Superior temporal gyrus (tissue), 1 donor: ENCODE measurements around the gene RTP5.

Experiments
- DNase-seq: peaks from one replicate; pipeline ENCODE4 v3.0.0-alpha.2; 2016; ENCODE audit errors: extremely low spot score

Gene RTP5

DNA sequence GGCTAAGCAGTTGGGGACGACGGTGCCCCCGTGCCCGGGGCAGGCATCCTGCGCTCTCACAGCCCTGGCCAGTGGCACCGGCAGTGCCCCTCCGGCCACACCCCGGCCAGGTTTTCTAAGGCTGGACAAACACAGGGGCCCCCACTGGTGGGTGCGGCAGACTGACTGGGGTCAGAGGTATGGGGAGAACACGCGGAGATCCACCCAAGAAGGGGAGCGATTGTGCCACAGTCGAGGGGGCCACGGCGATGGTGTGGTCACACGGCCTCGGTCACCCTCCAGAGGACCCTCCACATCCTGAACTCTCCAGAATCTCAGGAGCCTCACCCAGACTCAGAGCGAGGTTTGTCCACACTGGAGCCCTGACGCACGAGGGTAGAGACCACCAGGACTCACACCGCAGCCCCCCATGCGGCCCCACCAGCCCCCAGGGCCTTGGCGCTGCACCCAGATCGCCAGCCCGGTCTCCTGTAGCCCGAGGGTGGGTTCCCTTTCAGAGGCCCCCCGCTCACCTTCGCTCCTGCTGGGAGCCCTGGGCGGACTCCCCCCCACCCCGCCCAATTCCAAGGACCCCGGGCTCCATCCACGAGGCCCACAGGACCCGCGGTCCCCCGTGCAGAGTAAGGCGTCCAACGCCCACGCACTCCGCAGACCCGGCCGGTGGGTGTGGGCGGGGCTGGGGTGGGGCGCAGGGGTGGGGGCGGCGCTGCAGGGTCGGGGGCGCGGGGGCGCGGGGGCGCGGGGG lies 26.0 kb upstream of the RTP5 start:
- DNase-seq = no peak

- DNase-seq = no peak
These were observed 25.3 kb upstream of the RTP5 start for GRCh38 chr2:241844066-241844728.

DNA sequence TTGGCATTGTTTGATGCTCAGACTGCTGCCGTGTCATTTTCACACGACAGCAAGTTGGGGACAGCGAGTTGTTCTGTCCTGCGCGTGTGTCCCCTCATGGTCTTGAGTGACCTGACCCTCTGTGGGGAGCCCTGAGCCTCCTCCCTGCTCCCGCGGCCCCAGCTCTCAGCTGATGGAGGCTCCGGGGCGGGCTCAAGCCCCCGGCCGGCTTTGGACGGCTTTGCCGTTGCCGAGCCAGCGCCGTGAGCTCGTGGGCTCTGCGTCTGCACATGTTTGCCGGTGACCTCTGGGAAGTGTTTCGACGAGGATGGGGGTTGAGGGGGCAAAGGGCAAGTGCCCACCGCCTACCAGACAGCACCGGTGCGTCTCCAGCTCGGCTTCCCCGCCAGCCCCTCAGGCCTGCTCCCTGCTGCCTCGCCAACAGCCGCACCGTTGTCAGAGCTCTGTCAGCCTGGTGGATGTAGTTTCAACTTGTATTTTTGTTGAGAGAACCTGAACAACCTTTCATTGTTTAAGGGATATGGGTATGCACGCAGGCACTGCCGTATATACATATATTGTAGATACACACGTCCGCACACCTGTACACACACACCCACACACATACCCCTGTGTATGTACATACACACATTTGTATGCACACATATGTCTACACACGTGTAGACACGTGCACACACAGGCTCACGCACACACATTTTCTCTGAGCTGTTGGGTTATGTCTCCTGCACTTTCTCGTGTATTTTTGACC lies 24.5 kb upstream of the RTP5 start:
- DNase-seq = no peak

DNA sequence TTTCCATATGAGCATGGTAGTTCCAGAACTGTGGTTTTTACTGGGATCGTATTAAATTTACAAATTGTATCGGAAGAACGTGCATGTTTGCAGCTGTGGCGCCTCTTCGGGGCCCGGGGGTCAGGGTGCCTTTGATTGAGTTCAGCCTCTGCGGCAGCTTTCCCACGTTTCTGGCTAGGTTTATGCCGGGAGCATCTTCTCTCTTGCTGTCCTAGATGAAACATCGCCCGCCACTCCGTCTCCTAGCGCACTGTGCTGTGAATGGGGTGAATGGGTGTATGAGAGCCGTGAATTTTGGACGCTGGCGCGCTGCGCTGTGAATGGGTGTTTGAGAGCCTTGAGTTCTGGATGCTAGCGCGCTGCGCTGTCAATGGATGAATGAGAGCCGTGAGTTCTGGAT lies 23.1 kb upstream of the RTP5 start:
- no peak for DNase-seq

GRCh38 chr2:241848761-241849615 lies 20.5 kb upstream of the RTP5 start:
- no peak for DNase-seq

- DNase-seq = no peak
These were observed 19.6 kb upstream of the RTP5 start for GRCh38 chr2:241849616-241850543.

GRCh38 chr2:241850544-241851324 lies 18.8 kb upstream of the RTP5 start:
- no peak for DNase-seq

- DNase-seq = no peak
These were observed 18.0 kb upstream of the RTP5 start for GRCh38 chr2:241851325-241852115.

GRCh38 chr2:241852116-241852980 lies 17.2 kb upstream of the RTP5 start:
- no peak for DNase-seq

DNA sequence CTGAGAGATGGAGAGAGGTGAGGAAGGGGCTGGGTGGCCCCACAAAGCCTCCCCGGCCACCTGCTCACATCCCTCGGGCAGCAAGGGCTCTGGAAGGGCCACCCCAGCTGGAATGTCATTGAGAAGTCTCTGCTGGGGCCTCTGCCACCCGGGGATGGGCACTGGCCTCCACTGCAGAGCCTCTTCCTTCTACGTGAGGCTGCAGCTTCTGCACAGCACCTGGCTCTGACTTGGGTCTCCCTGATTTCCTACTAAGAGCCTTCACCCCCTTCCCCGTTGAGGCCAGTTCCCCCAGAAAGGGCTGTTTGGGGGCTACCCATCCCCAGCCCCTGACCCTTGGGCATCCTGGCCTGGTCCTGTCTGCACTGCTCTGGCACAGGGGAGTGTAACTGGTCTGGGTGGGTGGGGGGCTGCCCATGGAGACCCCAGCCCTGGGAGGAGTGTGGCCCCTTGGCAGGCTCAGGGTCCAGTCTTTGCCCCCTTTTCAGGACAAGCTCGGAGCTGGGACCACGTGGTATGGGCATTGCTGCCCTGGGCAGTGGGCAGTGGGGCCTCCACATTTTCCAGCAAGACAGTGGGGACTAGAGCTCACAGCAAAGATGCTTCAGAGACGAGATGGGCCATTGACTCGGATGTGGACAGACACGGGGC lies 16.4 kb upstream of the RTP5 start:
- DNase-seq = no peak

- DNase-seq = no peak
These were observed 15.7 kb upstream of the RTP5 start for GRCh38 chr2:241853651-241854341.

- DNase-seq = no peak
These were observed 14.9 kb upstream of the RTP5 start for GRCh38 chr2:241854342-241855244.

DNA sequence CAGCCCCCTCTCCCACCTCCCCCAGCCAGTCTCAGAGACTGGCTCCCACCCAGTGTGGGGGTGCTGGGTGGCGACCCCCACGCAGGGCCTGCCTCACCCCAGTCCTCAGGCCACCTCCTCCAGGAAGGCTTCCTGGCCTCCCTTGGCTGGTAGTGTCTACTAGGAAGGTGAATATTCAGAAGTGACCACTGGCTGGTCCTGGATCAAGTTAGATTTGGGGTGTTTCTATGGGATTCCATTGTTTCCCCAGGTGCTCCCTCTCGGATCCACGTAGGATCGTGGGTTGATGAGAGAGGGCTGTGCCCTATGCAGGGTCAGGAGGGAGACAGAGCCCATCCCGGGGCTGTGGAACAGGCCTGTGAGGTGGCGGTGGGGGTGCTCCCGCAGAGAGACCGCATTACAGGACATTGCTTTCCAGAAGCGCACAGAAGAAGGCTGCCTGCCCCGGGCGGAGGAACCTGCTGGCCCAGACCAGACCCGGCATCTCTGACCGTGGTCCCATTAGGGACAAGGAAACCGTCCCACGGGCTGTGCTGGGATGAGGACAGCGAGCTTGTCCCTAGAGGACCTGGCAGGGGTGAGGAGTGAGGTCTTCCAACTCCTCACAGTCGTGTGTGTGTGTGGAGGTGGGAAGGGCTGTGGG lies 14.2 kb upstream of the RTP5 start:
- DNase-seq = no peak

DNA sequence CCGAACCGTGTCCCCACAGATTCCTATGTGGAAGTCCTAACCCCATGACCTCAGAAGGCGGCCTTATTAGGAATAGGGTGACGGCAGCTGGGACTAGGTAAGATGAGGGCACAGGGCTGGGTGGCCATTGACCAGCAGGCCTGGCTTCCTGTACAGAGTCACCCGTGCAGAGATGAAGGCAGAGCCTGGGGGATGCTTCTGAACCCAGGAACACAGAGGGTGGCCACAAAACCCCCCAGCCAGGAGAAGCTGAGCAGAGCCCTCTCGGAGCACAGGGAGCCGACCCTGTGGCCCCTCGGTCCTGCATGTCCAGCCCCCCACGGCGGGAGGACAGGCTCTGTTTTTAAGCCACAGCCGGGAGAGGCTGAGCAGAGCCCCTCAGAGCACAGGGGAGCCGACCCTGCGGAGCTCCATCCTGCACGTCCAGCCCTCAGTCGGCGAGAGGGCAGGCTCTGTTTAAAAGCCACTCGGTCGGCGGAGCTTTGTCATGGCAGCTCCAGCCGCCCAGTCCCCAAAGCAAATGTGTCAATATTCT lies 13.6 kb upstream of the RTP5 start:
- DNase-seq = no peak

DNA sequence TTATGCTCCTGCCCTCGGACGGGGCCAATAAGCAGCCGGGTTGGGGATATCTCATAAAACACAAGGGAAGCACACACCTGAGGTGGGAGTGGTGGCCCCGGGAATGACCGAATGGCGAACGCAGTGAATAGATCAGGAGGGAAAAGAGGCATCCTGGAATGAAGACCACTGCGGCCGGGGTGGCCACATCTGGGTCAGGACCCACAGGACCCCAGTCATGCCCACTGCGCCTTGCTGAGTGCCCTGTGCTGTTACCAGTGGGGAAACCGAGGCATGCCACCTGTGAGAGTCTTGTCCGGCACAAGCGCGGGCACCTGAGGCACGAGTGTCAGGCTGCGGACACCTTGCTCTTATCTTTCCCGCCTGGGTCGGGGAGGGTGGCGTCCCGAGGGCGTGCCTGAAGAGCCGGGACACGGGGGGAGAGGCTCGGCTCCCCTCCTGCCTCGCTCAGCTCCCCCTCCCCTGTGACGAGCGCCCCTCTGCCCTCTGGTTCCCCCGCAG lies 12.4 kb upstream of the RTP5 start:
- no peak for DNase-seq
